ENCODE results near the gene RGL4. TPM values are rescaled to one million over a fixed set of nuclear protein-coding genes. Genes with fewer than 3 reads are reported as not detected.

RGL4 gene
- total RNA-seq, 4 donors from 2014 or later = 0.38 to 6.9 (median 1.3) TPM; not detected in 1

GRCh38 chr22:23689414-23689813, 1.4 kb upstream of the RGL4 start:
- DNase-seq (ENCODE audit: low spot score) (no peak), ATAC-seq (ENCODE audit: low FRiP score) (no peak)
- TF ChIP-seq, protein P1, sequence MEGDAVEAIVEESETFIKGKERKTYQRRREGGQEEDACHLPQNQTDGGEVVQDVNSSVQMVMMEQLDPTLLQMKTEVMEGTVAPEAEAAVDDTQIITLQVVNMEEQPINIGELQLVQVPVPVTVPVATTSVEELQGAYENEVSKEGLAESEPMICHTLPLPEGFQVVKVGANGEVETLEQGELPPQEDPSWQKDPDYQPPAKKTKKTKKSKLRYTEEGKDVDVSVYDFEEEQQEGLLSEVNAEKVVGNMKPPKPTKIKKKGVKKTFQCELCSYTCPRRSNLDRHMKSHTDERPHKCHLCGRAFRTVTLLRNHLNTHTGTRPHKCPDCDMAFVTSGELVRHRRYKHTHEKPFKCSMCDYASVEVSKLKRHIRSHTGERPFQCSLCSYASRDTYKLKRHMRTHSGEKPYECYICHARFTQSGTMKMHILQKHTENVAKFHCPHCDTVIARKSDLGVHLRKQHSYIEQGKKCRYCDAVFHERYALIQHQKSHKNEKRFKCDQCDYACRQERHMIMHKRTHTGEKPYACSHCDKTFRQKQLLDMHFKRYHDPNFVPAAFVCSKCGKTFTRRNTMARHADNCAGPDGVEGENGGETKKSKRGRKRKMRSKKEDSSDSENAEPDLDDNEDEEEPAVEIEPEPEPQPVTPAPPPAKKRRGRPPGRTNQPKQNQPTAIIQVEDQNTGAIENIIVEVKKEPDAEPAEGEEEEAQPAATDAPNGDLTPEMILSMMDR (IDR thresholded peaks at IDR 0.05) = no peak

- DNase-seq (ENCODE audit: low spot score) = no peak
These were observed 1.1 kb downstream of the RGL4 start for GRCh38 chr22:23691748-23692423.

DNA sequence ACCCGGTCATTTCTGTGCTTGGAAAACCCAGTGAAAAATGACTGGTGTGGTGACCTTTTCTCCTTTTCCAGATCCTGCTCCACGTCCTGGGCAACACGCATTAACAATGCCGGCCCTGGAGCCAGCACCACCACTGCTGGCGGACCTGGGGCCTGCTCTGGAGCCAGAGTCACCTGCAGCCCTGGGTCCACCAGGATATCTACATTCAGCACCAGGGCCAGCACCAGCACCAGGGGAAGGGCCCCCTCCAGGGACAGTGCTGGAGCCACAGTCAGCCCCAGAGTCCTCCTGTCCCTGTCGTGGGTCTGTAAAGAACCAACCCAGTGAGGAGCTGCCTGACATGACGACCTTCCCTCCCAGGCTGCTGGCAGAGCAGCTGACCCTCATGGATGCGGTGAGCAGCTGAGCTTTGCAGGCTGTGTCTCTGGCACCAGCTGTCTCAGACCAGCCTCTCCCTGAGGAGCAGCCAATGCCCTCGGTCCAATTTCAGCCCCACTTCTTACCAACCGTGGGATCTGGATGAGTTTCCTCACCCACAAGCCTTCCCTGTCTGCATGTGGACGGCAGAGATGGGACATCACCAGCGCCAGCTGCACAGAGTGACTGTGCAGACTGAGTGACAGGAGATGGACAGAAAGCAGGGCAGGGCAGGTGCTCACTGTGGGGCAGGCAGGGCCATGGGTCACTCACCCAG, 1.9 kb downstream of the RGL4 start:
- TF ChIP-seq, protein P1 (IDR thresholded peaks at IDR 0.05) = no peak
- DNase-seq (ENCODE audit: low spot score) = no peak
- no peak for ATAC-seq (ENCODE audit: low FRiP score)

More at GRCh38 chr22:23691748-23692423, 1.1 kb downstream of the RGL4 start:
- no peak for ATAC-seq (ENCODE audit: low FRiP score)
- TF ChIP-seq, protein P1 (IDR thresholded peaks at IDR 0.05) = no peak

DNA sequence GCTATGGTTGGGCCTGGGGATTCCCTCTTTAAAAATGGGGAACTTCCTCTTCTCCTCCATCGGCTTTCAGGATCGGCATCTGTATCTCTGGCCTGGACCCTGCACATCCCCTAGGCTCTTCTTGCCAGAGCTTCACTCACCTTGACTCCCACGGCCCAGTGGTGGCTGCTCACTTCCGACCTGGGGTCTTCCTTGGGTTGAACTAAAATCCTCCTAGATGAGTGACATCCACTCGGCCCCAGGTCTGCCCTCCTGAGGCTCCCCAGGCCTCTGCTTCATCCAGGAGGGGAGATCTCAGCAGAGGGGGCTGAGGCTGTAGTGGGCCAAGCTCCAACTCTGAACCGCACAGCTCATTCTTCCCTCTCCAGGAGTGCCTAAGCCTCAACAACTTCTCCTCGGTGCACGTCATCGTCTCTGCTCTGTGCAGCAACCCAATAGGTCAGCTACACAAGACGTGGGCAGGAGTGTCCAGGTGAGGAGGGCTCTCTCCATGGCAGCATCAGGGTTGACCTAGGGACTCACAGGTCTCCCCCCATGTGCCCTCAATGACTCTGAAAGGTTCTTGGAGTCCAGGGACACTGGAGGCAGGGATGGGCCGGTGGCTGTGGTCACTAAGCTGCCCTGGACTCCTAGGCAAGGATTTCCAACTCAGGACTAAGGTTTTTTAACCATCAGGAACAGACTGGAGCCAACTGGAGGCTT, 3.3 kb downstream of the RGL4 start:
- ATAC-seq (ENCODE audit: low FRiP score) (no peak), DNase-seq (ENCODE audit: low spot score) (no peak)
- TF ChIP-seq, protein P1 (IDR thresholded peaks at IDR 0.05) = no peak

- DNase-seq (ENCODE audit: low spot score) (no peak), ATAC-seq (ENCODE audit: low FRiP score) (no peak)
- TF ChIP-seq, protein P1 (IDR thresholded peaks at IDR 0.05) = no peak
These were observed 4.3 kb downstream of the RGL4 start for GRCh38 chr22:23695141-23695540.

DNA sequence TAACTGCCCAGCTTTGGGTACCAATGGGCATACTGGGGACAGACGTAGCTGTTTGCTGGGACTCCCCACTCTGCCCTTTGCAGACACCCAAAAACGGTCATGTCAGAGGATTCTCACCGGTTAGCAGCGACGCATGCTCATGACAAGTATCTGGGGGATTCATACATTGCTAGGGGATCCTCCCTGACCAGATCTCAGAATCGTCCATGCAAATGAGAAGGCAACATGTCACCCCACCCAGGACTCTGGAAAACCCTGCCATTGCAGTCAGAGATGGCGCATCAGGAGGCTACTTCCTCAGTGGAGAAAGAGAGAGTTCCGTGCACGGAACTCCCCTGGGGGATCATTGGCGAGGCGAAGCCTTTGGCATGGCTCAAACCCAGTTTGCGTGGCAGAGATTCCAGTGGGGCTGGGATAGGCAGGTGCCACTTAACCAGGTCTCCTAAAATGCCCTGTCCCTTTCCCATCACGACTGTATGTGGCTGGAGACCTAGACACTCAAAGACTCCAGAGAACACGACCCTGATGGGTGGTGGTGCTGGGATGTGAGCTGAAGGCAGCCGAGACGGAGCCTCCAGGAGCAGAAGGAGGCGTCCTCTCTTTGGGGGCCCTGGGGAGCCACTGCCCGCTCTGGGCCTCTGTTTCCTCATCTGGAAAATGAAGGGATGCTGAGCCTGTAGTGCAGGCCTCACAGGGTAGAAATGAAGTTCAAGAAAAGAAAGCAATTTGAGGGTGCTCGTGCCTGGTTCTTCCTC, 4.9 kb downstream of the RGL4 start:
- no peak for DNase-seq (ENCODE audit: low spot score)
- no peak for ATAC-seq (ENCODE audit: low FRiP score)
- TF ChIP-seq, protein P1 (IDR thresholded peaks at IDR 0.05) = no peak

Data from omental fat pad (tissue), 4 donors.